GM11168 (cell line): ENCODE results near the gene SEL1L.
"Not testable (repeated sequence)": the region's sequence is repeated elsewhere in the genome, so short reads cannot be mapped to it uniquely, and the experiment has no call there.

Experiments
- in situ Hi-C: fragments of 300-500 bp; cut with MboI; formaldehyde crosslinking; loops from one replicate; pipeline ENCODE4 v1.12.0; 2022; ENCODE audit warnings: low sequenced_read_pairs; ENCODE audit not compliant: unreplicated experiment

The SEL1L gene

DNA sequence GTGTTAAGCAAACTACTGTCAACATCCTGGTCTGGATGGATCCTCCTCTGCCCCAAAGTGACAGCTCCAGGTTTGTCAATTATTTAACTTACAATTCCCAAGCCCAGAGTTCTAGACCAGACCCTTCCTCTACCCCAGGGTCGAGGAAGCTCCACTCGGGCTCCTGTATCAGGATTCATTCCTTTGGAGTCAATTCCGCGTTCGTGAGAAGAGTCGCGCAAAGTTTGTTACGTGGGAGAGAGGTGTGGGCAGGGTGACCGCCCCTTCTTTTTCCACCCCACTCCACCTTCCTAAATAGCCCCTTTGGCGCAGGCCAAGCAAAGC is 479 bp downstream of the SEL1L start:
- in situ Hi-C loops: no loop called here

DNA sequence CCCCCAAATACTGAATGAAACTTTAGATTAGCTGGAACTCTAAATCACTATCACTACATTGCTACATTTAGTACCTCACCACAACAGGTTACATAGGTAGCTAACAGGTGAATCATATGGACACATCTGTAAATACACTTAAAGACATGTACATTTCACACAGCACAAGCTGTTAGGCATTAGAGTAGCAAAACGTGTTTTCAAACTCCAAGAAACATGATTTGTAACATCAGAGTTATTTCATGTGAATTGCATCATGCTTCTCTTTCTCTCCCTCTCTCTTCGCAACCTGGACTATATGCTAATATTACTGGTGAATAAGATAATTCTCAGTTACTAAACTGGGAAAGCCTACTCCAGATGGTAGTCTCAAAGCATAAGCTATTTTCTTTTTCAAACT is 4.3 kb downstream of the SEL1L start:
- in situ Hi-C loops: no loop called here

DNA sequence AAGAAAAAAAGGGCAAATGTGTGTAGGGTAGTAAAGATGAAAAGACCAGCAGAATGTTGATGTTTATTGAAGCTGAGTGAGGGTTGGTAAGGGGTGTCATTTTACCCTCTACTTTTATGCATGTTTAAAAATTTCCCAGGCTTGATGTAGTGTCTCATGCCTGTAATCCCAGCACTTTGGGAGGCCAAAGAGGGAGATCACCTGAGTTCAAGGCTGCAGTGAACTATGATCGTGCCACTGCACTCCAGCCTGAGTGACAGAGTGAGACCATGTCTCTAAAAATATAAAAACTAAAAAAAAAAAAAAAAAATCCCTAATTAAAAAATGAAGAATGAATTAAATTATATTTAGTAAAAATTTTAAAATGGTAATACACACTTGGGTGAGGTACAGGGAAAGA is 8.5 kb downstream of the SEL1L start:
- in situ Hi-C loops: no loop called here

DNA sequence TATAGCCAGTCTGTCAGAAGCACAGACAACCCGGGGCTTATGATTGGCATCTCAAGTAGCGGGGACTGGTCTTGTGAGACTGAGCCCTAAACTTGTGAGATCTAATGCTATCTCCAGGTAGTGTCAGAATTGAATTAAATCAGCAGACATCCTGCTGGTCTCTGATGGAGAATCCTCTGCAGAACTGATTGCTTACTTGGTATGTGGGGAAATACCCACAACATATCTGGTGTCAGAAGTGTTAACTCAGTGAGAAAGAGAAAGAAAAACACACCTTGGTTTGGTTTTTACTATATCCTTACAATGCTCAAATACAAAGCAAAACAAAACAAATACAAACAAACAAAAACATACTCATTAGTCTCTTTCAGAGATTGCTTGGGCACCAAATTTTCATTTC is 10.0 kb downstream of the SEL1L start:
- in situ Hi-C loops: no loop called here

DNA sequence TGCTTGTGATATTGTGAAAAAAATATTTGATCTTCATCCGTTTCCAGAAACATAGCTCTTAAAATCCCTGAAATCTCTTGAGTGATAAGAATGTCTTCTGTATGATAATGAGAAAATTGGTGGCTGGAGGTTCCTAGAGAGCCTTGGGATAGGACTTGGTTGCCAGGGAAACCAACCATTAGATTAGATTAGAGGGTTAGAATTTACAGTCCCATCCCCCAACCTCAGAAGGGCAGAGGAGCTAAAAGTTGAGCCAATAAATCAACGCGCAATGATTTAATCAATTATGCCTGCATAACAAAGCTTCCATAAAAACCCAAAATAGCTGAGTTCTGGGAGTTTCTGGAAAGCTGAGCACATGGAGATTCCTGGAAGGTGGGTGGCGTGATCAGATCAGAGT is 10.6 kb downstream of the SEL1L start:
- in situ Hi-C loops: no loop called here

DNA sequence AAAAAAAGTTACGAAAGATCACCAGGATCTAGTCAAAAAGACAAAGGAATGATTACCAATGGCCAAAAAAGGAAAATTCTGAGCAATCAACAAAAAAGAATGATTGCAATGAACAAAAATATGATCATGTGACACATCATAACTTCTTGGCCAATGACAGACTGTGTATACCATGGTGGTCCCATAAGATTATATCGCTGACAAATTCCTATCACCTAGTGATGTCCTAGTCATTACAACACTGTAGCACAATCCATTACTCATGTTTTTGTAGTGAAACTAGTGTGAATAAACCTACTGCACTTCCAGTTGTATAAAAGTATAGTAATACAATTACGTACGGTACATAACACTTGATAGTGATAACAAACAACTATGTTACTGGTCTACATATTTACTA is 12.3 kb downstream of the SEL1L start:
- in situ Hi-C loops: no loop called here

DNA sequence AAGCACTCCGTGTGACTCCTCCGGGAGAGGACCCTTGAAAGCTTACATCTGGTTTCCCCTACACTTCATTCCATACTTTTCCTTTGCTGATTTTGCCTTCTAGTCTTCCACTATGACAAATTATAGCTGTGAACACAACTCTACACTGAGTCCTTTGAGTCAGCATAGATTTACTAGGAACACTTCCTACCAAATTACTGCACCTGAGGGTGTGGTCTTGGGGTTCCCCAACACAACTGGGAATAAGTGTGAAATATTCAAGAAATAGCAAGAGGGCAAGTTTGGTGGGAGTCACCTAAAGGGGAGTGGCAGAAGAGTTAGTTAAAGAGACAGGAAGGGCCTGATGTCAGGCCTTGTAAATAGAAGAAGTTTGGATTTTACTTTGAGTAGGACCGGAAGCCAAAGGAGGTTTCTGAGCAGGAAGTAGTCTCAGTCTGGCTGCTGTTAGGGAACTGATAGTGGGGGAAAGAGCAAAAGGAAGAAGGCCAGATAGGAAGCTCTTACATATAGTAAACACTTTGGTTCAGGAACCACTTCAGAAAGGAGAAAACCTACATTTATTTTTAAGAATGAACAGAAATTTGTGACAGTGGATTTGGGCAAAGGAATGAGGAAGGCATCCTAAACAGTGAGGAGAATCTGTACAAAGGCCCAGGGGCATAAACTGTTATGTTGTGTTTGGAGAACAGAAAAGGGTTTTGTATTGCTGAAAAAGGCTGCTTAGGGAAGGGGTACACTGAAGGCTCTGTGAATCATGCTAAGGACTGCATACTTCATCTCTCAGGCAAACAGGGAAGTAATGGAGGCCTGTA is 14.2 kb downstream of the SEL1L start:
- in situ Hi-C loops: no loop called here

DNA sequence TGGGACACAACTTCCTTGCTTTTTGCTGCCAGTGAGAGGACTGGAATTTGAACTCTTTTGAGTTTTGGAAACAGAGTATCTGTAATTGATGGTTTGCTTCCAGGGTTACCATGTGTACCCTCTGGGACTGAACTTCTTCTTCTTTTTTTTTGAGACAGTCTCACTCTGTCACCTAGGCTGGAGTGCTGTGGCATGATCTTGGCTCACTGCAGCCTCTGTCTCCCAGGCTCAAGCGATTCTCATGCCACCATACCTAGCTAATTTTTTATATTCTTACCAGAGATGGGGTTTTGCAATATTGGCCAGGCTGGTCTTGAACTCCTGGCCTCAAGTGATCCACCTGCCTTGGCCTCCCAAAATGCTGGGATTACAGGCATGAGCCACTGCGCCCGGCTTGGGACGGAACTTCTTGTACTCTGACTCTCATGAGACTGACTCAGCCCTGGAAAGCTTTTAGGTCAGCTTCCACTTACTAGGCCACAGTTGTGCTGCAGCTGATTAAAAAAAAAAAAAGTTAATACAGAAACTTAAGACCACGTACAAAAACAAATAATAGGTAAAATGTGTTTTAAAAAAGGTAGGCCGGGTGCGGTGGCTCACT is 15.8 kb downstream of the SEL1L start:
- in situ Hi-C loops: no loop called here

DNA sequence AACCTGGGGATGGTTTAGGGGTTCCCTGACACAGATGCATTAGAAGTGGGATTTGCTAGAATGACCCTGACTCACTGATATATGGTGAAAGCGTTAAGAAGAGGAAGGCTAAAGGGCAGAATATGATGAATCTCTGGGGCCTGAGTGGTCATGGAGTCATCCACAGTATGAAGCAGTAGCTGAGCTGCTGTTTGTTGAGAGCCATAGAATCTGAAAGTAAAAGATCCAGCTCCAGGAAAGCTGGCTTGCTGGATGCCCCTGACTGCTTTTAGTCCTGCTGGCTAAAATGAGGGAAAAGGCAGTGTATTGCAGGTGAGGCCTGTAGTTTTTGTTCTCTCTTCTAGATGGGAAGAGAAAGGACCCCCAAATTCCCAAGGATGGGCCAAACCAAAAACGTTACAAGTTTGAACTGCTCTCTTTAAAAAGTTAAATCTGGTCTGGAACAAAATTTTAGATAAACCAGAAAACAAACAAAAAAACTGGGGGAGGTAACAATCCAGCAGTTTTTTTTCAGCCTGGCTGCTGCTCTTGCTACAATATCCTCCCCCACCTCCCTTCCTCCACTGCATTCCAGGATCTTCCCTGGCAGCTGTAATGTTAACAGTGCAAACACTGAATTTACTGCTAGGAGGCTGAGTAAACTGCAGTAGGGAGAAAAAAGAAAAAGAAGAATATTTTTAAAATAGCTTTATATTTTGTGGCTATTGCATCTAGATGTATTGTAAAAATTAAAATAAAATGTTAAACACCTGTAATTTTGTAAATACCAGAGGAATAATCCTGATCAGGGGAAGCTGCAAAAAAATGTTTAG is 16.5 kb downstream of the SEL1L start:
- in situ Hi-C loops: no loop called here

DNA sequence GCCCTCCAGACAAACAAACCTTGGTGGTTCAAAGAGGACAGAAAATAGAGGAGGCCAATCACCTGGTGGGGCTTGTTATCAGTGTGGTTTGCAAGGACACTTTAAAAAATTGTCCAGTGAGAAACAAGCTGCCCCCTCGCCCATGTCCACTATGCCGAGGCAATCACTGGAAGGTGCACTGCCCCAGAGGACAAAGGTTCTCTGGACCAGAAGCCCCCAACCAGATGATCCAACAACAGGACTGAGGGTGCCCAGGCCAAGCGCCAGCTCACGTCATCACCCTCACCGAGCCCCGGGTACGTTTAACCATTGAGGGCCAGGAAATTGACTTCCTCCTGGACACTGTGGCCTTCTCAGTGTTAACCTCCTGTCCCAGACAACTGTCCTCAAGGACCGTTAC is 17.7 kb downstream of the SEL1L start:
- in situ Hi-C loops: not testable (repeated sequence)

DNA sequence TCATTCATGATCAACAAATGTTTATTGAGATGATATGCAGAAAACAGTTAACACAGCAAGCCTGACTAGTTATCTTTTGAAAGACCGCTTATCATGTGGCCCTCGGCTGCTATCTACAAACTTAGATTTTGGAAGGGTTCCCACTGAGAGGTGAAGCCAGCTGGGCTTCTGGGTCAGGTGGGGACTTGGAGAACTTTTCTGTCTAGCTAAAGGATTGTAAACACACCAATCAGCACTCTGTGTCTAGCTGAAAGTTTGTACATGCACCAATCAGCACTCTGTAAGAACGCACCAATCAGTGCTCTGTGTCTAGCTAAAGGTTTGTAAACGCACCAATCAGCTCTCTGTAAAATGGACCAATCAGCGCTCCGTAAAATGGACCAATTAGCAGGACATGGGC is 20.8 kb downstream of the SEL1L start:
- in situ Hi-C loops: not testable (repeated sequence)

DNA sequence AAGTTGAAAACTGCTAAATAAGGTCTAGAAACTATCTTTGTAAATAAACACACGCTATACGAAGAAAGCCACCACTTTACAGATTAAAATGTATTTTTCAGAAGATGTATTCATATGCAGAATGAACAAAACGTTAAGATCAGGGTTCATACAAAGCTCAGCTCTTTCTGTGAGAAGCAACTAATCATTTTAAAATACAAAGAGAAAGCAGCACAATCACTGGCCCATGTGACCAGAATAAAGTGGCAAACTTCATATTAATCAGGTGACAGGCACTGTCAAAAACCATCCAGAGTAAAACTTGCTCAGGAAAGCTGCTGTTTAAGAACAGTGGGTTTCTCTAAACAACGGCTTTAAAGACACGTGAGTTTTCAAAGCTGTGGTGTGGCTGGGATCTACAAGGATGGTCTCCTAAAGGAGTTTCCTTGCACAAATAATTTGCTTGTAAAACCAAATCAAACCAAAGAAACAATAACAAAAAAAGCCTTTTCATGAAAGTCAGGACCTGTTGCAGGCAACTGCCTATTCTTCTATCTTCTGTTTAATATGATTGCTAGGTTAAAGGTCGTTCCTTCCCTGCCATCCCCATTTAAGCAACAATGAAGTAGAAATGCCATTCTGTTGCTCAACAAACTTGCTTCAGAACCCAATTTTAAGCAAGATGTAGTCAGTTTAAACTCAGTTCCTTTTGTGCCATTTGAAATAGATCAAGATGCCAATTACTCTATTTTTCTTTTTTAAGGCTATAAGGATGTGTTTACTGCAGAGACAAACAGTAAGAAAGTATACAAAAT is 22.3 kb downstream of the SEL1L start:
- in situ Hi-C loops: no loop called here

DNA sequence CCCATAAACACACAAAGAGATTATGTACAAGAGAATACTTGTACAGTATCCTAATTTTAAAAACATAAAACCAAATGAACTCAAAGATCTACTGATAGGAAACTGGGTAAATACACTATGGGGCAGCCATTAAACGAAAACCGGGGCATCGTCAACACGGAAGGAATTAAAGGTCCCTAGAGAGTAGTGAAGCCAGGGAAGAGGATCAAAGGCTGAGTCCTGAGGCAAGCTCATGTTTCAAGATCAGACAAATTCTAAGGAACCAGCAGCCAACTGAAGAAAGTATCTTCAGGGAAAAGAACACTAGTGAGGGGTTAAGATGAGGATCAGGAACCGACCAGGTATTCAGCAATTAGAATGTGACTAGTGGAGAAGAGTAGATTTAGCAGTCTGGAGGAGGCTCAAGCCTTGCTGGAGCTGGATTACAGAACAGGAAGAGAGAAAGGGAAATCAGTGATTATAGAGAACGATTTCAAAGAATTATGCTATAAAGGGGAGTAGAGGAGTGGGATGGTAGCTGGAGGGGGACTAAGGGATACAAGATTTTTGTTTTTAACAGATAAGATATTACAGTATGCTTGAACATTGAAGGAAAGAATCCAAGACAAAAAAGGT is 23.7 kb downstream of the SEL1L start:
- in situ Hi-C loops: no loop called here

DNA sequence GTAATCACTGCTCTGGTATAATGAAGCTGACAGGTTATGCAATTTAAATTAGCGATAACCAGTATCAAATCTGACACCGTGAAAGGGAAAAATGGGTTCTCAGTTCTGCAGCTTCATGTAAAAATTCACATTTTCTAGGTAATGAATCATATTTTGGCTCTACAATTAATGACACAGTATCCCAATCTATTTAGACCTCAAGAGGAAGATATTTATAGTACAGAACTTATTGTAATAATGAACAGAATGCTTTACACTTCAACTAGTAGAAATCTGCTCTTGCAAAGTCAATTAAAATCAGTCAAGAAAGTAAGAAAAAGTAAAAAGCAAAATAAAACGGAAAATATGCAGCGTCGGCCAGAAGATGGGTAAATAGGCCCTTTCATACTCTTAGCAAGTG is 24.3 kb downstream of the SEL1L start:
- in situ Hi-C loops: no loop called here

DNA sequence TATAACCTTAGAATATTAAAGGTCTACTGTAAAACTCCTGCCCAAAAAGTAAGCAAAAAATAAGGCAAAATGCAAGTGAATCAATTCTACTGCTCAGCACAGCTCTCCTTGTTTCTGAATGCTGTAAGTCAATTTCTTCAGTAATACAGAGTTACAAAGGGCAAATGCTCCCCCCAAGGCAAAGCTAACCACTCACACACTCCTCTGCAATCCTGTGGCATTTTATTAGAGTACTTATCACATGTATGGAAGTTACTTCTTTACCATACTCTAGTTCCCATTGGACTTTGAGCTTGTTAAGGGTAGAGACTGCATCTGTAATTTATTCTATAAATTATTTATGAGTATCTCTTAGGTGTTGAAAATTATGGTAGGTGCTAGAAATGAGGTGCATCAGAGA is 27.2 kb downstream of the SEL1L start:
- in situ Hi-C loops: no loop called here

DNA sequence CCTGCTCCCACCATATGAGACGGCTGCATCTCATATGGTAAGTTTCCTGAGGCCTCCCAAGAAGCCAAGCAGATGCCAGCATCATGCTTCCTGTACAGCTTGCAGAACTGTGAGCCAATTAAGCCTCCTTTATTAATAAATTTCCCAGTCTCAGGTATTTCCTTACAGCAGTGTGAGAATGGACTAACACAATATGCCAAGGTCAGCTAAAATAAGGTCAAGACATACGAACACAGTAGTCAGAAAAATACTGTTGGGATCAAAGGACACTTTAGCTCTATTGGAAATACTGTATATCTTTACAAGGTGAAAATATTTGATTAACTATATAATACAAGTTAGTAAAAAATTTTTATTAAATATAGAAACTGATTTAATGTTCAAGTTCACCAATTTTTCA is 28.8 kb downstream of the SEL1L start:
- in situ Hi-C loops: no loop called here

DNA sequence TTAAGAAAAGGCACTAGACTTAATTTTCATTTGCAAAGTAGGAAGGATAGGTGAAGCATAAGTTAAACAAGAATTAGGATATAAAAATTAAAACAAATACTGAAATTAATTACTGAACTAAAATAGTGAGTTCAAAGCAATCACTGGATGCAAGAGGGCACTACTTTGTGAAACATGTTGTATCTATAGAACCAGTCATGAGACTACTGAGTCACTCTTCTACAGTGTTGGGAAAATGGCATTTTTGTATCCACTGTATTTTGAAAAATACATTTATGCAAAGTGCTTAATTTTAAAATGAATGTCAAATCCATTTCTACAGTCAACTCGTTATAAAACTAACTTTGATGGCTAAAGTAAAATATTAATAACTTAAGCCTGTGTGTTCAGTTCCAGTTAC is 47.9 kb downstream of the SEL1L start:
- in situ Hi-C loops: no loop called here

DNA sequence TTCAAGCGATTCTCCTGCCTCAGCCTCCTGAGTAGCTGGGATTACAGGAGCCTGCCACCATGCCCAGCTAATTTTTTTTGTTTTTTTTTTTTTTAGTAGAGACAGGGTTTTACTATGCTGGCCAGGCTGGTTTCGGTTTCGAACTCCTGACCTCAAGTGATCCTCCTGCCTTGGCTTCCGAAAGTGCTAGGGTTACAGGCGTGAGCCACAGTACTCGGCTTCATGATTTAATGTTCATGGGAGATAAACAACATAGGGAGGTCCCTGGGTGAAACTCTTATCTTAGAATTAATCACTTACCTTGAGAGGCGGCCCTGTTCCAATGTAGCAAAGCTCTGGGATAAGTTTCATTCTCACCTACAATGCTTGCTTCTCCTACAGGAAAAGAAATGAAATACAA is 48.3 kb downstream of the SEL1L start:
- in situ Hi-C loops: no loop called here

DNA sequence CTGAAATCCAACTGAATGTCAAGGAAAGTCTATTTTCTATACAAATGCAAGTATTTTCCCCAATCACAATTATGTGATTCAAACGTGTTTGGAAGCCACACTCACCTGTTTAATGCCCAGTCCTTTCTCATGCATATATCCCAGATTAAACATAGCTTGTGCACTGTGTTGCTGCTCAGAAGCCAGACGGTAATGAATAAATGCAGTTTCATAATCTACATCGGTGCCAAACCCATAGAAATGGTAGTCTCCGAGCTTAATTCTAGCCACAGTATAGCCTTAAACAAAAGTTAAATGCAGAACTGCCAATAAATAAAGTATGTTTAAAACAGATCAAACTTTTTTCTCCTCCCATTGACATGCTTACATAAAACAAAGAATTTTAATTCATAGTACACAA is 49.5 kb downstream of the SEL1L start:
- in situ Hi-C loops: no loop called here

DNA sequence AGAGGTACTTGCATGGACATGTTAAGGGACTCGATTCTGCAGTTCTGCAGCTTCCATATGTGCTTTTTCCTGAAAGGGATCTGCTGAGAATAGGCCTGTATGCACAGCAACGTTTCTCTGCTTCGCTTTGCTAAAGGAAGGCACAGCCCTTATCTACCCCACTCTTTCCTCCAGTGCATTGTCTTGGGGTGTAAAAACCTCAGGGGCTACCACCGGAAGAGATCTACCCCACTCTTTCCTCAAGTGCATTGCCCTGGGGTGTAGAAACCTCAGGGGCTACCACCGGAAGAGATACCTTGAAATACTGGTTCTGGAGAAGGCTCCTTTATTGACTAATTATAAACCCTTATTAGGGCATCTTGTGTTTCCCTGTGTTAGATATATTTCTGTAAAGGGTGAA is 52.9 kb downstream of the SEL1L start:
- in situ Hi-C loops: no loop called here
